NT2/D1 (cell line): Measurements from ENCODE around the gene RPRD1B.

Experiments
- DNase-seq: peaks from one replicate; pipeline ENCODE4 v3.0.0-alpha.2; 2011; ENCODE audit warnings: low read depth, low spot score
- H3K27me3 ChIP-seq: 2 replicates; pipeline ENCODE4 v1.6.0; 2011; ENCODE audit warnings: mild to moderate bottlenecking; ENCODE audit not compliant: insufficient read length, insufficient read depth
- H3K36me3 ChIP-seq: 2 replicates; pipeline ENCODE4 v1.6.1; 2011; ENCODE audit warnings: mild to moderate bottlenecking, low read length, mixed read lengths; ENCODE audit not compliant: insufficient read depth, insufficient read length
- H3K4me1 ChIP-seq: 2 replicates; pipeline ENCODE4 v1.5.1; 2011; ENCODE audit not compliant: insufficient read depth, insufficient read length
- H3K4me3 ChIP-seq: 2 replicates; pipeline ENCODE4 v1.5.1; 2011; ENCODE audit warnings: low read depth; ENCODE audit not compliant: insufficient read length
- H3K9ac ChIP-seq: 2 replicates; pipeline ENCODE4 v1.6.0; 2011; ENCODE audit warnings: low read depth; ENCODE audit not compliant: insufficient read length
- H3K9me3 ChIP-seq: 2 replicates; pipeline ENCODE4 v1.5.1; 2011; ENCODE audit warnings: mild to moderate bottlenecking, low read length; ENCODE audit not compliant: insufficient read depth
- SUZ12 ChIP-seq: IDR thresholded peaks from 2 replicates; pipeline ENCODE4 v1.6.1; 2011; ENCODE audit not compliant: insufficient read length, insufficient read depth; ENCODE audit errors: extremely low read depth
- YY1 ChIP-seq: IDR thresholded peaks from 2 replicates; pipeline ENCODE4 v1.6.1; 2011; ENCODE audit not compliant: insufficient read length, insufficient read depth
- ZNF274 ChIP-seq: IDR thresholded peaks from 2 replicates; pipeline ENCODE4 v1.6.1; 2011; ENCODE audit warnings: mild to moderate bottlenecking, low read depth, low read length

RPRD1B gene

DNA sequence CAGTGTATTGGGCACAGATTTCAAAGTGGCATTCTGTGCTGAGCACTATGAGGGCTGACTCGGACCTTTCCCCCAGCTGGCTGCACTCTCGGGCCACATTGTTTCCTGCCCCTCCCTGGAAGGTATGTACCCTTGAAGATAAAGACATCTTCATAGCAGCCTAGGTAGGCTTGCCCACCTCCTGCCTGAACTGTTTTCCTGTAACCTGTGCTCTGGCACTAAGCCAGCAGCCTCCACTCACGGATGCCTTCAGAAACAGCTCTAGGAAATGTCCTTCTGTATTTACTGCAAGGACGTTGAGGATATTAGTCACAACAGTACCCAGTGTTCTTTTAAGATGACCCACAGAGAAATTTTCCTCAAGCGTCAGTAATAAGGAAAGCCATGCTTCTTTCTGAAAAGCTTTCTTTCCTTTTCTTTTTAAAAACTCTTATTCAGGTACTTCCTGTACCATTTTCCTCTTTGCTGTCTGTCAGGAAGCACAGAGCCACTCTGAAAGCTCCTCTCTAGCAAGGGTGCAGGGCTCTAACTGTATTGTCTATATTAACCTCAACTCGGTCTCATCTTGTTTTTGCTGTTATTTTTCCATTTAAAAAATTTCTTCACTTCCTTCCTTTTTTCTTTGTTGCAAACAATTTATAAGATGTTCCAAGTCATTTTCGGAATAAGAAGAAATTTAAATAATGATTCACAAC lies 43.8 kb upstream of the RPRD1B start:
- Histone ChIP-seq H3K27me3 (no peaks in the 10 kb centered on the region), H3K4me1 (peaks cover 6% of the 10 kb centered on the region), H3K4me3 (no peak overlapping the region), H3K9me3 (no peaks in the 10 kb centered on the region), H3K36me3 (peaks cover 66% of the 10 kb centered on the region), H3K9ac (no peak overlapping the region)
- no peak for DNase-seq
- TF ChIP-seq SUZ12 (no peak), YY1 (no peak), ZNF274 (no peak)

DNA sequence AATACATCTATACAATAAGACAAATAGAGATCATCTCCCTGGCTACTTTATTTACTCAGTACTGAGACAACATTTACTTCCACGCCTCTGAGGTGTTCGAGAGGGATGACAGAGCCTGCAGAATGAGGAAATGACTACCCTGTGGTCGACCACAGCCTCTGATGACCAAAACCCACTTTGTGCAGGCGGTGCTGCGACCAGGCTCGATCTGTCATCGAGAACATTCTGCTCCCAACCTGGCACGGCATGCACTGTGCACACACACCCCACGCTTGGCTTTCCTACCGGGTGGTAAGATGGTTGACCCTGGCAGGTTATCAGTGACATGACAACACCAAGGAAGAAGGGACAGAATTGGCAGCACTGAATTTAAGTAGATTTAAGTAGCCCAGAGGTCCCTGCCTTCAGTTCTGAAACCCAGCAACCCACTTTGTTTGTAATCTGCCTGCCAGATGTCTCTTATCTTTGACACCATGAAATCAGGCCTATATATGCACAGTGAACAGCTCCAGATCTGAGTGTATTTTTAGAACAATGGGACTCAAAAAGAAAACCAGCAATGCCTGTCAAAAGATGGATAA lies 42.9 kb upstream of the RPRD1B start:
- peaks cover 74% of the 10 kb centered on the region for H3K36me3 ChIP-seq
- no peak for DNase-seq

DNA sequence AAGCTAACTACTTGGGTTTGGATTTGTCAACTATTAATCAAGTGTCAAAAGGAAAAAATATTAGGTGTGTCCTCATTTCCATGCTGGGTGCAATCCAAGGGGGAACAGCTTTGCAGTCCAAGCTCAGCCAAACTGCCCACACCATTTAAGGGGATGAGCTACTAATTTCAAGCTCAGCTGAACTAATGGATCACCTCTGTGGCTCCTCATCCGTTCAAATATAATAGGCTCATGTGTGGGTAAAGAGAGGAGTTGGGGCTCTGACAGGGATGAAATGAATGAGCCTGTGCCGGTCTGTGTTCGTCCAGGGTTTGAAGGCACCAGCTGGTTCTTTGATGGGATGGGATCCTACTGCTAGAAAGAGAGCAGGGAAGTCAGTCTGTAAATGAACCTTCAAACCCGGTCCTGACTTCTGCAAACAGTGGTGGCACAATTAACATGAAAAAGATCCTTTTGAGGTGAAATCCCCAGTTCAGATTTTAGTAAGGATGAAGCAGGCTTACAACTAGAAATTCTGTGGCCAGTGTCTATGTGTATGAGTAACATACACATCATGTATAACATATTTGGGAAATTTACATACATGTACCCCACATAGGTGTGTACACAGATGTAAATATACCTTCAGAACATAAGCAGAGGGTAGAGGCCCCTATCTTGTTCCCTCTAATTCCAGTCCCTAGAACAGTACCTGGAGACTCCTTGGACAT lies 42.2 kb upstream of the RPRD1B start:
- Histone ChIP-seq H3K4me3 (no peak overlapping the region), H3K9ac (no peak overlapping the region), H3K27me3 (no peaks in the 10 kb centered on the region), H3K4me1 (peaks cover 6% of the 10 kb centered on the region), H3K36me3 (peaks cover 74% of the 10 kb centered on the region), H3K9me3 (no peaks in the 10 kb centered on the region)
- DNase-seq = no peak
- no peak for TF ChIP-seq SUZ12
- TF ChIP-seq ZNF274 = no peak
- no peak for TF ChIP-seq YY1

More for the DNA sequence above, 42.9 kb upstream of the RPRD1B start:
- H3K4me1 ChIP-seq = peaks cover 6% of the 10 kb centered on the region
- H3K27me3 ChIP-seq = no peaks in the 10 kb centered on the region
- TF ChIP-seq SUZ12 = no peak
- no peak for TF ChIP-seq ZNF274
- no peak for TF ChIP-seq YY1
- no peak overlapping the region for H3K9ac ChIP-seq
- no peak overlapping the region for H3K4me3 ChIP-seq
- H3K9me3 ChIP-seq = no peaks in the 10 kb centered on the region

DNA sequence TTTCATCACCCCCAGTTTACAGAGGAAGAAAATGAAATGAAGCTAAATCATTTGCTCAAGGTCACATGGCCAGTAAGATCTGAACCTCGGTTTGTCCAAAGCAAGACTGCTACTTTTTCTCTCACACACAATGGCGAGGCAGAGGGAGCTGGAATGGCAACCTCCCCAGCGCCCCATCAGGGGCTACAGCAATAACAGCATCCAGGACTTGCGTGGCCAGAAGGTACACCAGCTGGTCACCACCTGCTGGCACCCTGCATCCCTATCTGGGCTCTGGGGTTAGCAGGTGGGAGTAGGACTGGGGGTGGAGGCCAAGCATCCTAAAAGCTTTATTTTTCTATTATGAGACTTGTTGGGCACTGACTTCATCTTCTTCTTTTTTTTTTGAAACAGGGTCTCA lies 41.6 kb upstream of the RPRD1B start:
- H3K9me3 ChIP-seq = no peaks in the 10 kb centered on the region
- peaks cover 6% of the 10 kb centered on the region for H3K4me1 ChIP-seq
- H3K27me3 ChIP-seq = no peaks in the 10 kb centered on the region
- H3K36me3 ChIP-seq = peaks cover 78% of the 10 kb centered on the region
- H3K9ac ChIP-seq = no peak overlapping the region
- TF ChIP-seq YY1 (no peak), SUZ12 (no peak), ZNF274 (no peak)
- H3K4me3 ChIP-seq = no peak overlapping the region
- no peak for DNase-seq

DNA sequence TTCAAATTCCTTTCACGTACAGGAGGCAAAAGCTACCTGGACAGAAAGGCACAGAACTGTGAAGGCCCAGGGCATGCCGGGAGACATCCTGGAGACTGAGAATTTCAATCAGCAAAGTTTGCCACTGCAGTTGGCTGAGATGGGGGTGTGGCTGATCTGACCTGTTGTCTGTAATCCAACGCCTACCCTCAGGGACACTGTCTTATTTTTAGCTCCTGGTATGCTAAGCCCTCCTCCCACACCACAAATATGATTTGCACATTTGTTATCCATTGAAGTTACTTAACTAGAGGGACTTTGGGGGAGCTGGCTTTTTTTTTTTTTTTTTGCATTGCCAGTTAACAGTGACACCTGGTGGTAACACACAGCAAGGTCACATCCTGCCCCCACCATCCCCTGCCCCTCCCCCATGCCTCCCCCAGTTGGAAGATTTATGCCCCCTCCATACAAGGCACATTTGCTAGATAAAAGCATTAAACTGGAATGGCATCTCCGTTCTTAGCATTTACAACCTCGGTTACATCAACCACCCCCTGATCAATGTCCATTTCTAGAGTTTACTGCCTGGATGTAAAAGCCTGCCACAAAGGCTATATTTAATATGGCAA lies 40.6 kb upstream of the RPRD1B start:
- Histone ChIP-seq H3K4me1 (peaks cover 6% of the 10 kb centered on the region), H3K9ac (no peak overlapping the region), H3K36me3 (peaks cover 83% of the 10 kb centered on the region), H3K27me3 (no peaks in the 10 kb centered on the region), H3K4me3 (no peak overlapping the region), H3K9me3 (no peaks in the 10 kb centered on the region)
- no peak for DNase-seq
- TF ChIP-seq ZNF274 = no peak
- TF ChIP-seq YY1 = no peak
- no peak for TF ChIP-seq SUZ12

DNA sequence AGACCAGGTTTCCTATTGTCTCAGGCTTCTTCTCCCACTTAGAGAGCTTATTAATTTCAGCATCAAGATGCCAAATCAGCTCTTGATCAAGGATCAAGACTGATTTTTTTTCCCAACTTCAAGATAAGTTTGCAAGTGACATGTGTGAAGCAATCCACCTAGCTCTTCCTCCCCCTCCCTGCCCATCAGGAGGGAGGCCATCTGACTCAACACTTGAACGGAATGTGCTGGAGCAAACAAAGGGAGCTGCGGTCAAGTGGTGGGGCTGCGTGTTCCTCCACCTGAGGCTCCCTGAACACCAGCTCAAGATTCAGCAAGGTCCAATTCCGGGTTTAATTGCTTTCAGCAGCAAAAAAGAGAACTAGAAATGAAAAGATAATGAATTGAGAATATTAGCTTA lies 39.0 kb upstream of the RPRD1B start:
- peaks cover 6% of the 10 kb centered on the region for H3K4me1 ChIP-seq
- no peaks in the 10 kb centered on the region for H3K27me3 ChIP-seq
- no peak overlapping the region for H3K9ac ChIP-seq
- peaks cover 84% of the 10 kb centered on the region for H3K36me3 ChIP-seq
- TF ChIP-seq YY1 (no peak), SUZ12 (no peak), ZNF274 (no peak)
- no peaks in the 10 kb centered on the region for H3K9me3 ChIP-seq
- no peak overlapping the region for H3K4me3 ChIP-seq
- DNase-seq = peak; percentile 23

DNA sequence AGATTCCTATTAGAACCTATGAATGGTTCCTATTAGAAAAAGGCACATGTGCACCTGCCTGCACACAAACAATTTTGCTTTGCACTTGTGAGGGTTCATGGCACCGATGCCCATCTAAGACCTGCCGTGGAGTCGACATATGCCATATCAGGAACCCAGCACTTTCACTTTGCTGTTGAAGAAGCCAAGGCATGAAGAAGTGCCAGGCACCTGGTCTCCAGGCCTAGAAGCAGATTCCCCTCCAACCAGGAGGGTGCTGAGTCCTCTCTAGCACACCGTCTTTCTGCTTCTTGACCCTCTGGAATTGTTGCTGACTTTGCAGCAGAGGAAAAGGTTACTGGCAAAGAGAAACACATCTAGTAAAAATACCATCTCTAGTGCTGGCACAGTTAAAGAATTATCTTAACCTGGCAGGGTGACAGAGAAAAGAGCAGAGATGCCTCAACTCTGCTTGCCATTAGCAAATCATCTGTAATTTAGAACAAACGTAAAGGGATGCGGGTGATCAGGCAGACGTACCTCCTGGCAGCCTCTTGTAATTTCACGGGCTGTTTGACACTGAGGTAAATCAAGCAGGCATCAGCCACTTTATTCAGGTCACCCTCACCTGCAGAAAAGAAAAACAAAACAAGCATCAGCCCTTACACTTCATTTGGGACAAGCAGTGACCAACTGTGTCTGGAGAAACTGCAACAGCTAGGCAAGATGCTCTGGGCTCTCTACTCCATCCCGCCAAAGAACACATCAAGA lies 37.5 kb upstream of the RPRD1B start:
- H3K36me3 ChIP-seq = peaks cover 91% of the 10 kb centered on the region
- no peak for DNase-seq

More for the DNA sequence above, 37.5 kb upstream of the RPRD1B start:
- Histone ChIP-seq H3K27me3 (no peaks in the 10 kb centered on the region), H3K4me3 (no peak overlapping the region), H3K9ac (no peak overlapping the region), H3K4me1 (peaks cover 6% of the 10 kb centered on the region), H3K9me3 (no peaks in the 10 kb centered on the region)
- TF ChIP-seq YY1 (no peak), ZNF274 (no peak), SUZ12 (no peak)
